Stimulated activated CD8-positive, alpha-beta memory T cell treated with anti-CD3 and anti-CD28 coated beads, Interleukin-12 subunit alpha, Interleukin-12 subunit beta, amount 100 ng/mL, for 1 hour (primary cell): ENCODE data around the gene ETV1.

Experiments
- DNase-seq: peaks from one replicate; pipeline ENCODE4 v3.0.0-alpha.2; 2020; ENCODE audit warnings: low read depth

Gene ETV1

GRCh38 chr7:13879994-13880686 lies 109.3 kb downstream of the ETV1 start:
- DNase-seq: no peak

DNA sequence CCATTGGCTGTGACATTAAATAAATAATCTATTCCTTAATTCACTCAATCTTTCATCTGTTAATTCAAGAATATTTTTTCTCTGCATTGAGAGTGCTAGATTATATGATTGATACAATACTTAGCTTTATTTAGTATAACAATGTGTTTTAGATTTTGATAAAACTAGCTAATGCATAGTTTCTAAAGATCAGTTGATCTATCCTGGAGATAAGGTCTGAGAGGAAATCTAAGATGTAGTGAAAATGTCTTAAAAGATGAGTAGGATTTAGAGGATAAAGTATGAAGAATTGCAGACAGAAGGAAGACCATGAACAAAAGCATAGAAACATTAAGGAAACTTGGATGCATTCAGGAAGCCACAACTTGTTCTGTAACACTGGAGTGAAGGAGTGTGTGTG lies 110.3 kb downstream of the ETV1 start:
- no peak for DNase-seq

- no peak for DNase-seq
Measured at GRCh38 chr7:13878154-13878553, 111.3 kb downstream of the ETV1 start.

- no peak for DNase-seq
Measured at GRCh38 chr7:13875496-13876074, 113.9 kb downstream of the ETV1 start.

- DNase-seq: no peak
Measured at GRCh38 chr7:13874783-13875182, 114.7 kb downstream of the ETV1 start.

- DNase-seq: no peak
Measured at GRCh38 chr7:13872709-13873108, 116.8 kb downstream of the ETV1 start.

DNA sequence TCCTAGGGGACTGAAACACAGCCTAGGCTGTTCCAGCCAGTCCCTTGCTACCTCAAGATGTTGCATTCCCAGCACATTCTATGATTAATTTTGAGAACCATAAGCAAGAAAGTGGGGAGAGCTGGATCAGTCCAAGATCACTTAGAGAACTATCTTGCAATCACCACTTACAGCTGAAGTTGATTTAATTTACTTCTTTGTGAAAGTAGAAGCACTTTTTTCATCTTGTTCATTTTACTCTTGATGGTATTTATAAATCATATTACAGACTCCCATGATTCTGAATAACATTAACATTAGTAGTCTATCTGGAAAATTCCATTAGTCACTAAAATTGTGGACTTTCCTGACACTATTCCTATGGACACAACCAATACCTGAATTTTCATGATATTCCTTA lies 118.5 kb downstream of the ETV1 start:
- DNase-seq: no peak

GRCh38 chr7:13860734-13861133 lies 128.7 kb downstream of the ETV1 start:
- no peak for DNase-seq

DNA sequence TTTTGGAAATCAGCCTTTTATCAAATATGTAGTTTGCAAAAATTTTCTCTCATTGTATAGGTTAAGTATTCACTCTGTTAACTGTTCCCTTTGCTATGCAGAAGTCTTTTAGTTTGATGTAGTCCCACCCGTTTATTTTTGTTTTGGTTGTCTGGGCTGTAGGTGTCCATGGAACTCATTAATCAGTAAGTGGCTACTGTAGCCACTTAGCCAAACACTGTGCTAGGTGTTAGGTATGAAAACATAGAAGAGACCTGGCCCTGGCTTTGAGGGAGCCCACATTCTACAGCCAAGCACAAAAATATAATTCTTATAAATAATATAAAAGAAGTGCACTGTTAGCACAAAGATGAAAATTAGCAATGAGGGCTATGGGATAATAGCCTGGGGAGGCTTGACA lies 133.5 kb downstream of the ETV1 start:
- no peak for DNase-seq

DNA sequence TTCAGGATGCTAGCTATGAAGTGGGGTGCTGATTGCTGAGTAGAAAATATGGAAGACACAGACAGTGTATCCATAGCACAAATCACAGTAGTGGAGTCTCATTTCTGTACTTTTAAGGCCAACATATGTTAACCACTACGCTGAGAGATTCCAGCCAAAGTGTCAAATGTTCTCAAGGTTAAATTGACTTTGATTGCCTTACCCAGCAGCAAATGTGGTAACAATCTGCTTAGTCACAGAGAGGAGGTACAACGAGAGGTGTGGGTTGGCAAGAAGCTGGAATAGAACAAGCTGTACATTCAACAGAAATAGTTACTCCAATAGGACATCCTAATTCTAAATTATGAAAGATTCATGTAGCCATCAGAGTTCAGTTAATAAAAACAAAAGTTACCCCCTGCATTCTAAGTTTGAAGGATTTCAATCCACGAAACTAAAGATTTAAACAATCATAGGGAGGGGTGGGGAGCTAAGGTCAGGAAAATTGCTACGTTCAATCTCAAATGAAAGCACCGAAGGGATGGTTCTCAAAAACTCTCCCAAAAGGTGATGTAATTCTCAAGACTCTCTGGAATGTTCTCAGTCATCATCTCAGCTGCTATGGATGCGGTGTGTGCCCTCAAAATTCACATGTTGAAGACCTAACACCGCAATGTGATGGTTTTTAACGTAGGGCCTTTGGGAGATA lies 137.0 kb downstream of the ETV1 start:
- DNase-seq: no peak

GRCh38 chr7:13851736-13852135 lies 137.7 kb downstream of the ETV1 start:
- no peak for DNase-seq

DNA sequence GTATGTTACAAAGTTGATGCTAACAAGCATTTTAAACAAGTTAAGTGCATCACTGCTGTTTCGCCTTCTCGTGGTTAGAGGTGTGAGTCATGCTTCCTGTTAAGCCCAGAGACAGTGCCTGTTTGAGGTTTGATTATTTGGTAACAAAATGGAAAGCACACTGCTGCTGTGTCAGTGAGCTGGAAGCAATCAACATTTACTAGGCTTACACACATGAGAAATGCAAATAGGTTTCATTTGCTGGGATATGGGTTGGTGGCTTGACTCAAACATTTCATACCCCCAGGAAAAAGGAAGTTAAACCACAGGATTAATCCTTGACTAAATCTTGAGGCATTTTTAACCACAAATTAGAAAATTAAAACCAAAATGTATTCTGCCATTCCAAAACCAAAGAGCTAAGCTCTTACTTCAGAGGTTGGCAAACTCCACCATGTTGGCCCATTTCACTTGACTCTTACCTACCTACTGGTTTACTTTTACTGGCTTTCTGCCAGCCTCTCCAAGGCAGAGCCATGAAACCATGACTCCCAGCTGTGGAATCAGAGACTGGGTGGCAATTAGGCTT lies 139.2 kb downstream of the ETV1 start:
- peak; percentile 44 for DNase-seq

- no peak for DNase-seq
Measured at GRCh38 chr7:13849163-13849892, 140.1 kb downstream of the ETV1 start.

DNA sequence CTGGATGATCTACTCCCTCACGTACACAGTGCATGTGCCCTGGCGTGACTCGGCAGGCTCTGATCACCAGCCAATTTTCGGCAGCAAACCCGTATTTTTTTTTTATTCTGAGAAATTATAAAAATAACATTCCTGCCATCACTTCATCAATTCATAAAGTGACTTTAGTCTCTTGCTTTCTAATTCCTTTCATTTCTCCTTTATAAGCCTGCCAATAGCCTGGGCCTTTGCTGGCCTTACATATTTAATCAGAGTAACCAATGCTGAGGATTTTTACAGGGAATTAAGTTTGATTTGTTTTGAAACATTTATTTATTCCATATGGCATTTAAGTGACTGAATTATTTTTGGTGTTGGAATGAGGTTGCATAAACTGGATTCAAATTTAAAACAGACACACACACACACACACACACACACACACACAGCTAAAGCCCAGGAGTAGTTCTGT lies 140.8 kb downstream of the ETV1 start:
- no peak for DNase-seq

DNA sequence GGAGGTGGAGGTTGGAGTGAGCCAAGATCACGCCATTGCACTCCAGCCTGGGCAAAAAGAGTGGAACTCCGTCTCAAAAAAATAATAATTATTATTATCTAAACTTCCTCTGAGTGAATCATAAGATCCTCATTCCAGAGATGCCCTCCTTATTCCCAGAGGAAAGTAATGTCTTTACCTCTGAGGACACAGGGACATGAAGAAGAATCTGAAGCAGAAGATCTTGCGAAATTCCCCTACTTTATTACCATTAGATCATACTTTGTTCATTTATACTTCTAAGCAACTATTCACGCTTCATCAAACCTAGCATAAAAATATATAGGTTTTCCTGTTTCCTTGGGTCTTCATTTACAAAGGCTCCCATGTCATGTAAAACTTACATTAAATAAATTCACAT lies 143.1 kb downstream of the ETV1 start:
- no peak for DNase-seq

- no peak for DNase-seq
Measured at GRCh38 chr7:13845601-13846000, 143.9 kb downstream of the ETV1 start.

DNA sequence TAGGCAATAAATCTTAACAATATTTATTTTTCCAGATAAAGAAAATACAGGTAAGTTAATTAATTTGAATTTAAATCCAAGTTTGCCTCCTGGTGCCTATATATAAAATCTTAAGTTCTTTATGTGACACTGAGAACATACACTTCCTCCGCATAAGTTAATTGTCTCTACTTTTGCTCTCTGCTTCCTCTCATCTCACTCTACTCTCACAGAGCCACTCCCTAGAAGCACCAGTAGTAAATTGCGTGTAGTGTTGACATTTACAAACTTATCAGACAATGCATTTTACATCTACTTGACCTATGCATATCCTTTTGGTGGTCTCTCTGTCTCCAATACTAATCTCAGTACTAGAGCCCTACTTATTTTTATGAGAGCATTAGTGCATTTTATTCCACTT lies 144.5 kb downstream of the ETV1 start:
- no peak for DNase-seq

DNA sequence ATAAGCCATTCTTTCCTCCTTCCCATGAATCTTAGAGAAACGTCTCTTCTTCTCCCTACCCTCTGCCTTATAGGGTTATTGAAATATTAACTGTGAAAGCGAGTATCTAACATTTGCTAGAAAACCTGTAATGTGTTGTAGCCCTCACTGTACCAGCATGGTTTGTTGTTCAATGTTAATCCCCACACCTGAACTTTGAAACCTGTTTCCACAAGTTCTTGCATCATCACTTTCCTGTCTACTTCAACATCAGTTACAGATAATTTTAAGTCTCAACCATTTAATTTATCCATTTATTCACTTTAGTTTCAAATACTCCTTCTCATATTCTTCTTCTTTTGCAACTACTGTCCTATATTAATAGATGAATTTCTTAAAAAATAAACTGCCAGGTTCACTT lies 148.2 kb downstream of the ETV1 start:
- DNase-seq: no peak
